Thyroid gland (tissue), 4 donors: ENCODE measurements around the gene AGPAT4. TPM values are rescaled to one million over a fixed set of nuclear protein-coding genes. Genes with fewer than 3 reads are reported as not detected.

Experiments
- DNase-seq, 2 donors: peaks; one replicate each; pipeline ENCODE4 v3.0.0-alpha.2; 2019
- H3K27ac ChIP-seq, 3 donors: fragments of 200-600 bp; sonication (generic); 1 replicate in 2 of 3; 2 replicates in 1 of 3; pipeline ENCODE4 v1.5.1; 2016 to 2019; ENCODE audit warnings: mild to moderate bottlenecking in 1 of 3, moderate library complexity in 1 of 3
- H3K27me3 ChIP-seq: fragments of 200-600 bp; sonication (generic); one replicate; pipeline ENCODE4 v1.5.1; 2019
- H3K36me3 ChIP-seq, 2 donors: fragments of 200-600 bp; sonication (generic); one replicate each; pipeline ENCODE4 v1.5.1; 2016 to 2019
- H3K4me1 ChIP-seq, 2 donors: fragments of 200-600 bp; sonication (generic); one replicate each; pipeline ENCODE4 v1.5.1; 2017 to 2019
- H3K4me3 ChIP-seq, 3 donors: fragments of 200-600 bp; sonication (generic); replicated peaks in 1 of 3; 1 replicate in 2 of 3; 2 replicates in 1 of 3; pipeline ENCODE4 v1.5.1; 2016; ENCODE audit warnings: mild to moderate bottlenecking in 1 of 3
- H3K9me3 ChIP-seq: fragments of 200-600 bp; sonication (generic); one replicate; pipeline ENCODE4 v1.5.1; 2017
- CTCF ChIP-seq, 6 experiments: fragments of 200-600 bp in 3 of 6; fragments of 450-650 bp in 3 of 6; sonication (generic) in 3 of 6; IDR thresholded peaks; one replicate each; pipeline ENCODE4 v1.5.1; 2016 to 2019; ENCODE audit warnings: antibody characterized with exemption in 6 of 6, mild to moderate bottlenecking in 2 of 6, inconsistent platforms in 1 of 6, moderate library complexity in 1 of 6
- POLR2A ChIP-seq, 2 donors: fragments of 450-650 bp; IDR thresholded peaks; one replicate each; pipeline ENCODE4 v1.6.1; 2017; ENCODE audit warnings: antibody characterized with exemption in 2 of 2, mild to moderate bottlenecking in 2 of 2, moderate library complexity in 1 of 2
- WGBS, 2 donors: methylation state at CpG; one replicate each; pipeline ENCODE4 v1.1.5; 2017; 5-methylcytosine and 5-hydroxymethylcytosine counted together
- intact Hi-C: fragments of 100-400 bp; cut with DNase I; formaldehyde crosslinking; loops from one replicate; pipeline ENCODE4 v1.15.1; 2023
- total RNA-seq, 4 donors: library from RNA; depleted of rRNA; stranded (reverse); fragments of >200 nt; gene quantifications; one replicate each; pipeline ENCODE4 v1.2.3, GENCODE V29; 2016

The AGPAT4 gene
- total RNA-seq, 4 donors from 2014 or later: 6.1 to 12.8 (median 6.9) TPM

- H3K27ac ChIP-seq: no peak overlapping the region
- H3K4me1 ChIP-seq: no peaks in the 10 kb centered on the region
- H3K27me3 ChIP-seq: no peaks in the 10 kb centered on the region
- peaks cover 19 to 28% of the 10 kb centered on the region in 2 donors for H3K36me3 ChIP-seq
- H3K4me3 ChIP-seq: no peak overlapping the region
- intact Hi-C loops: no loop called here
- no peaks in the 10 kb centered on the region for H3K9me3 ChIP-seq
- TF ChIP-seq POLR2A (IDR thresholded peaks at IDR 0.05) (no peak), CTCF (IDR thresholded peaks at IDR 0.05) (no peak)
- 80 to 84% methylated on average over 8 of the region's 8 CpGs for WGBS, 2 donors
- DNase-seq: peak; percentile 9 to 10
These were observed 173.8 kb downstream of the AGPAT4 start for GRCh38 chr6:161100072-161100471.

GRCh38 chr6:161095916-161096315 lies 177.9 kb downstream of the AGPAT4 start:
- Histone ChIP-seq H3K4me1 (no peaks in the 10 kb centered on the region), H3K27ac (no peak overlapping the region), H3K4me3 (no peak overlapping the region), H3K36me3 (peaks cover 18 to 29% of the 10 kb centered on the region in 2 donors), H3K9me3 (no peaks in the 10 kb centered on the region), H3K27me3 (no peaks in the 10 kb centered on the region)
- intact Hi-C loops: no loop called here
- no peak for DNase-seq
- TF ChIP-seq POLR2A (IDR thresholded peaks at IDR 0.05): no peak
- TF ChIP-seq CTCF (IDR thresholded peaks at IDR 0.05): no peak

- WGBS, 2 donors: 79 to 82% methylated on average over 5 of the region's 5 CpGs
- no peak for TF ChIP-seq POLR2A (IDR thresholded peaks at IDR 0.05)
- TF ChIP-seq CTCF (IDR thresholded peaks at IDR 0.05): no peak
- DNase-seq: no peak
- Histone ChIP-seq H3K9me3 (no peaks in the 10 kb centered on the region), H3K36me3 (peaks cover 18 to 34% of the 10 kb centered on the region in 2 donors), H3K27me3 (no peaks in the 10 kb centered on the region), H3K4me1 (no peaks in the 10 kb centered on the region), H3K4me3 (no peak overlapping the region), H3K27ac (no peak overlapping the region)
- intact Hi-C loops: no loop called here
These were observed 178.9 kb downstream of the AGPAT4 start for GRCh38 chr6:161094955-161095354.

GRCh38 chr6:161091972-161092701 lies 181.7 kb downstream of the AGPAT4 start:
- intact Hi-C loops: no loop called here
- Histone ChIP-seq H3K4me3 (no peak overlapping the region), H3K27ac (no peak overlapping the region), H3K9me3 (no peaks in the 10 kb centered on the region), H3K4me1 (no peaks in the 10 kb centered on the region), H3K36me3 (peaks cover 27 to 48% of the 10 kb centered on the region in 2 donors), H3K27me3 (no peaks in the 10 kb centered on the region)
- DNase-seq: no peak
- WGBS, 2 donors: 88 to 90% methylated on average over 6 of the region's 6 CpGs
- no peak for TF ChIP-seq CTCF (IDR thresholded peaks at IDR 0.05)
- TF ChIP-seq POLR2A (IDR thresholded peaks at IDR 0.05): no peak

DNA sequence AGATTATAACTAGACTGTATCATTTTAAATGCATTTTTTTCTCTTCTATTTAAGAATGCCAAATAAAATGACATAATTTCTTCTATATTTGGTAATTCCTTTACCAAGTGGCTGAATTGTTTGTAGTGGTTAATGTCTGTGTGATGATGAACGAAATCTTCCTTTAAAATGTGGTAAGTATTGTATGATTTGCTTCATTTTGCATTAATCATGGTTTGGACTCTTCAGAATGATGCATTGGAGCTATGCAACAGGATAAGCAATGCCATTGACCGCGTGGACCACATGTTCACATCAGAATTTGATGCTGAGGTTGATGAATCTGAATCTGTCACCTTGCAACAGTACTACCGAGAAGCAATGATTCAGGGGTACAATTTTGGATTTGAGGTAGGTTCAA lies 182.7 kb downstream of the AGPAT4 start:
- WGBS, 2 donors: 92 to 95% methylated on average over 4 of the region's 4 CpGs
- no peaks in the 10 kb centered on the region for H3K27me3 ChIP-seq
- TF ChIP-seq CTCF (IDR thresholded peaks at IDR 0.05) (no peak), POLR2A (IDR thresholded peaks at IDR 0.05) (no peak)
- peaks cover 30 to 53% of the 10 kb centered on the region in 2 donors for H3K36me3 ChIP-seq
- no peak overlapping the region for H3K4me3 ChIP-seq
- H3K9me3 ChIP-seq: no peaks in the 10 kb centered on the region
- DNase-seq: no peak
- no peaks in the 10 kb centered on the region for H3K4me1 ChIP-seq
- no peak overlapping the region for H3K27ac ChIP-seq
- intact Hi-C loops: no loop called here
